ENCODE results near the gene DDX54.

DNA sequence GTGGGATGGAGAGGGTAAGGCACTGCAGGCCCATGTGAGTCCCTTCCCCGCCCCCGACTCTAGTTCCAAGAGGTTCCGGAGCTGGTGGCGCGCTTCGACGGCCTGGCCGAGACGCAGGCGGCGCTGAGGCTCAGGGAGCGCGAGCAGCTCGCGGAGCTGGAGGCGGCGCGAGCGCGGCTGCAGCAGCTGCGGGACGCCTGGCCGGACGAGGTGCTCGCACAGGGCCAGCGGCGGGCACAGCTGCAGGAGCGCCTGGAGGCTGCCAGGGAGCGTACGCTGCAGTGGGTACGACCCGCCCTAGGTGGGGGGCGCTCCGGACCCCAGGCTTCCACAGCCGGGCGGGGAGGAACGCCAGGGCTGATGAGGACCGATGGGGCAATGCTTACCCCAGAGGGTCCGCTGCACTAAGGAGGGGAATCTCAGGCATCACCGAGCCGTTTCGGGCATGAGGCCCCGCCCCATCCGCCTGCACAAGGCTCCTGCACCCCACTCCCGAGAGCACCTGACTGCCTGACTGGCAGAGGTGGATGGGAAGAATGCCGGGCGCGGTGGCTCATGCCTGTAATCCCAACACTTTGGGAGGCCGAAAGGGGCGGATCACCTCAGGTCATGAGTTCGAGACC is 30.8 kb downstream of the DDX54 start:
- TF ChIP-seq POLR2A (IDR thresholded peaks at IDR 0.05) (no peak), CTCF (IDR thresholded peaks at IDR 0.05) (no peak)

Measured in sigmoid colon (tissue), 3 donors.